ENCODE results near the gene VPS37B. TPM values are rescaled to one million over a fixed set of nuclear protein-coding genes. Genes with fewer than 3 reads are reported as not detected.

The VPS37B gene
- total RNA-seq, 1 experiment from 2014 or later = 12.3 TPM

DNA sequence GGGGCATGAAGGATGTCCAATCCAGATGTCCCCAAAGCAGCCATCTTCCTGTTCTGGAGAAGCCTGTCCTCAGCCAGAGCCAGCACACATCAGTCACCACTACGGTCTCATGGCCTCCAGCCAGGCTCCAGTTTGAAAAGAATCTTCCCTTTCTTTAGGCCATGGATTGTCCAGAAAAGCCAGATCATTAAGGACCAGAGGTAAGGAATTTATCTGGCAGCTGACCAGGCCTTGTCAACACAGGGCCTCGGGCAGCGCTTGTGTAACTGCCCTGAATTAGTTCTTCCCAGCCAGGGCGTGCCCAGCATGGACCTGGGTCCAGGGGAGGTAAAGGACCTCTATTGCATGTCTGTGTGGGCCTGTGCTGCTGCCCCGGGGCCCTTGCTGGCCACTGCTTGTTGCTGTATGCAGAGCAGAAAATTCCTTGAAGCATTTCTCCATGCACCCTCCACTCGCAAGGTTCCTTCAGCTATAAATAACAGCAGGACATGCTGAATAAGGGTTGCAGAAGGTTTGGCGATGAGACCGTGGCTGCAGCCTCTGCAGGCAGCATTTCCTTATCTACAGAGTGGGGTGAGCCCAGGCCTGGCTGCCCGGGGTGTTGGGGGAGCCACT lies 21.7 kb upstream of the VPS37B start:
- H3K18ac ChIP-seq (ENCODE audit: insufficient read length, low read depth, low read length) = no peak overlapping the region
- H2AFZ ChIP-seq (ENCODE audit: low read length) = no peak overlapping the region
- no peaks in the 10 kb centered on the region for H3K27me3 ChIP-seq (ENCODE audit: insufficient read depth, low read length)
- no peaks in the 10 kb centered on the region for H3K4me1 ChIP-seq (ENCODE audit: insufficient read depth, low read length)
- no peak overlapping the region for H3T11ph ChIP-seq (ENCODE audit: low read length)
- H2BK120ac ChIP-seq (ENCODE audit: low read depth, low read length, poor library complexity, severe bottlenecking) = no peak overlapping the region
- no peak overlapping the region for H3K23ac ChIP-seq (ENCODE audit: insufficient read length, low read depth, low read length)
- H3K23me2 ChIP-seq (ENCODE audit: insufficient read length, low read depth, low read length, poor library complexity, severe bottlenecking) = no peaks in the 10 kb centered on the region
- H2AK5ac ChIP-seq (ENCODE audit: insufficient read length, low read length) = no peak overlapping the region
- Mint-ChIP-seq H3K36me3 (ENCODE audit: insufficient read depth in 1 of 3, low read depth in 3 of 3) (no peaks in the 10 kb centered on the region), H3K27ac (no peak overlapping the region; a peak in 1 of 7 replicates), H3K4me1 (no peaks in the 10 kb centered on the region), H3K4me3 (no peak overlapping the region), H3K9me3 (no peaks in the 10 kb centered on the region), H3K27me3 (ENCODE audit: low read depth) (peaks cover 26% of the 10 kb centered on the region)
- H3K9me3 ChIP-seq (ENCODE audit: control insufficient read depth, low read depth, low read length) = no peaks in the 10 kb centered on the region
- no peak overlapping the region for H3K4ac ChIP-seq (ENCODE audit: low read depth, low read length)
- H2BK20ac ChIP-seq (ENCODE audit: low read depth, low read length, poor library complexity, severe bottlenecking) = no peak overlapping the region
- no peaks in the 10 kb centered on the region for H3K79me2 ChIP-seq (ENCODE audit: insufficient read depth, low read length)
- no peak overlapping the region for H2BK5ac ChIP-seq (ENCODE audit: insufficient read length, low read length)
- H4K8ac ChIP-seq (replicated peaks; ENCODE audit: insufficient read length, low read depth, low read length) = no peak overlapping the region
- DNase-seq = no peak
- no peak overlapping the region for H3K27ac ChIP-seq (ENCODE audit: insufficient read length, low read depth, low read length)
- WGBS (ENCODE audit: extremely low coverage, insufficient read length, low lambda C conversion rate) = no CpG with 5 or more reads among the region's 9 CpGs
- H3K79me1 ChIP-seq (ENCODE audit: insufficient read depth, low read depth, low read length, poor library complexity, severe bottlenecking) = no peaks in the 10 kb centered on the region
- H2BK12ac ChIP-seq (ENCODE audit: insufficient read length, low read depth, low read length) = no peak overlapping the region
- H2BK15ac ChIP-seq (ENCODE audit: low read depth, low read length) = no peak overlapping the region
- H3K4me2 ChIP-seq (ENCODE audit: insufficient read depth, insufficient read length, low read length) = no peak overlapping the region
- H3K56ac ChIP-seq (ENCODE audit: insufficient read length, low read depth, low read length) = no peak overlapping the region
- H3K9ac ChIP-seq (ENCODE audit: extremely low read depth, insufficient read length, low read length) = no peak overlapping the region
- no peaks in the 10 kb centered on the region for H4K20me1 ChIP-seq (ENCODE audit: control insufficient read depth, insufficient read depth, insufficient read length)
- H4K5ac ChIP-seq (ENCODE audit: insufficient read length, low read depth, low read length) = no peak overlapping the region
- TF ChIP-seq, protein P1, sequence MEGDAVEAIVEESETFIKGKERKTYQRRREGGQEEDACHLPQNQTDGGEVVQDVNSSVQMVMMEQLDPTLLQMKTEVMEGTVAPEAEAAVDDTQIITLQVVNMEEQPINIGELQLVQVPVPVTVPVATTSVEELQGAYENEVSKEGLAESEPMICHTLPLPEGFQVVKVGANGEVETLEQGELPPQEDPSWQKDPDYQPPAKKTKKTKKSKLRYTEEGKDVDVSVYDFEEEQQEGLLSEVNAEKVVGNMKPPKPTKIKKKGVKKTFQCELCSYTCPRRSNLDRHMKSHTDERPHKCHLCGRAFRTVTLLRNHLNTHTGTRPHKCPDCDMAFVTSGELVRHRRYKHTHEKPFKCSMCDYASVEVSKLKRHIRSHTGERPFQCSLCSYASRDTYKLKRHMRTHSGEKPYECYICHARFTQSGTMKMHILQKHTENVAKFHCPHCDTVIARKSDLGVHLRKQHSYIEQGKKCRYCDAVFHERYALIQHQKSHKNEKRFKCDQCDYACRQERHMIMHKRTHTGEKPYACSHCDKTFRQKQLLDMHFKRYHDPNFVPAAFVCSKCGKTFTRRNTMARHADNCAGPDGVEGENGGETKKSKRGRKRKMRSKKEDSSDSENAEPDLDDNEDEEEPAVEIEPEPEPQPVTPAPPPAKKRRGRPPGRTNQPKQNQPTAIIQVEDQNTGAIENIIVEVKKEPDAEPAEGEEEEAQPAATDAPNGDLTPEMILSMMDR (conservative IDR thresholded peaks at IDR 0.05) = no peak
- H4K91ac ChIP-seq (ENCODE audit: insufficient read length, low read depth, low read length) = no peak overlapping the region
- no peak overlapping the region for H3K14ac ChIP-seq (ENCODE audit: insufficient read depth, low read length)
